Measurements from ENCODE around the gene SLC48A1. TPM values are rescaled to one million over a fixed set of nuclear protein-coding genes. Genes with fewer than 3 reads are reported as not detected.
A peak's percentile ranks its signal among the peaks of the same experiment; 100 is the strongest.

Gene SLC48A1
- polyA plus RNA-seq, 1 of the 3 experiments (the other 2 are of a cell fraction): 7.3 TPM

DNA sequence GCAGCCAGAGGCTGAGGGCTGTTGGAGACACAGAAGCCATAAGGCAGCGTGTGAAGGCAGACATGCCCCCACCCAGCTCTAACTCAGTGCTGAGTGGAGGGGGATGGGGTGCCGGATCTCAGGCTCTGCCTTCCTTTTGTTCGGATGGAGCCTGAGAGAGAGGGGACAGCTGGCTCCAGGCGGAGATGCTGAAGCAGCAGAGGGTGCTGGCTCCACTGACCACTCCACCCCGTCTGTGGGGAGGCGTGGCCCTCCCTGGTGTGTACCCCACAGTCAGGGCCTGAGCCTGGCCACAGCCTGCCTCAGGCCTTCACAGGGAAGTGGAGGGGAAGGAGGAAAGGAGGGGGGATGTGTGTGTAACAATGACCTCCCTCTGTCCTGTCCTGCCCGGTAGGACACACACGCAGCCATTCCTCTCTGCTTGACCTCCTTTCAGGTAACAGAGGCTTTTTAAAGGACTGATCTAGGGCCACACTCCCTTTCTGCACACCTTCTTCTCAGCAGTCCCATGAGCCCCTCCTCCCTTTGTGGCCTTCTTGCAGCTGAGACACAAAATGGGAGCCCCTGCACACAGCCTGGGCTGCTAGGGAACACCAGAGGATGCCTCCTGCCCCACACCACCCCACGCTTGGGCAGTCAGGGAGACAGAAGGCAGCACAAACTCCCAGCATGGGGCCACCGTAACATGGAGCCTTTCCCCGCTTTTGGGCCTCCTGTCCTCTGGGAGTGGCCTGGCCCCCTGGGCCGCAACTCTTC, 38.1 kb upstream of the SLC48A1 start:
- WGBS (ENCODE audit: low lambda C conversion rate): 70% methylated on average over 6 of the region's 12 CpGs
- POLR2A ChIA-PET: no interaction called here

More for the DNA sequence above, 38.1 kb upstream of the SLC48A1 start:
- H3F3A ChIP-seq (replicated peaks; ENCODE audit: insufficient read depth): no peaks in the 10 kb centered on the region
- no peak overlapping the region for H2AFZ ChIP-seq (ENCODE audit: low read depth)
- H3K9ac ChIP-seq: no peak overlapping the region
- CTCF ChIA-PET: interaction anchor here (1.7 to 43.0 kb wide), 8 partner anchors 7 to 104 kb away, joined by 6 to 1294 read pairs (median 72); partner anchors contain the start of genes RAPGEF3, RPAP3 and SLC48A1
- no peaks in the 10 kb centered on the region for H4K20me1 ChIP-seq (ENCODE audit: insufficient read depth)
- no peak overlapping the region for H3K4me3 ChIP-seq (ENCODE audit: low read depth in 2 of 2, low read length in 1 of 2)
- H3K27me3 ChIP-seq (ENCODE audit: insufficient read depth): no peaks in the 10 kb centered on the region
- no peaks in the 10 kb centered on the region for H3K79me2 ChIP-seq (ENCODE audit: insufficient read depth)
- H3K27ac ChIP-seq (ENCODE audit: low read depth in 2 of 2, low read length in 1 of 2): no peak overlapping the region; a peak in 1 of 4 replicates
- TF ChIP-seq CTCF (IDR thresholded peaks at IDR 0.05) (no peak), USF1 (IDR thresholded peaks at IDR 0.05; ENCODE audit: borderline replicate concordance, low read depth) (no peak), RCOR1 (IDR thresholded peaks at IDR 0.05; ENCODE audit: low read length) (no peak), SMC3 (IDR thresholded peaks at IDR 0.05; ENCODE audit: low read depth, low read length) (no peak), EP300 (IDR thresholded peaks at IDR 0.05; ENCODE audit: borderline replicate concordance in 1 of 2, low read depth in 1 of 2, low read length in 1 of 2) (no peak), RXRA (IDR thresholded peaks at IDR 0.05; ENCODE audit: borderline replicate concordance, low read depth) (no peak), NFIC (IDR thresholded peaks at IDR 0.05; ENCODE audit: borderline replicate concordance) (no peak), RFX5 (IDR thresholded peaks at IDR 0.05; ENCODE audit: low read length) (no peak), TAF1 (IDR thresholded peaks at IDR 0.05; ENCODE audit: borderline replicate concordance, low read depth, low read length) (no peak), MAX (IDR thresholded peaks at IDR 0.05; ENCODE audit: low read depth) (no peak), ZBTB33 (IDR thresholded peaks at IDR 0.05; ENCODE audit: borderline replicate concordance, low read depth) (no peak), MXI1 (IDR thresholded peaks at IDR 0.05; ENCODE audit: low read depth, low read length) (no peak), TEAD4 (IDR thresholded peaks at IDR 0.05; ENCODE audit: borderline replicate concordance, insufficient read depth) (no peak), SIN3A (IDR thresholded peaks at IDR 0.05; ENCODE audit: borderline replicate concordance, low read depth, low read length) (no peak), GATA2 (CRISPR knock-in tag; IDR thresholded peaks at IDR 0.05) (no peak)
- TF ChIP-seq, protein P1, sequence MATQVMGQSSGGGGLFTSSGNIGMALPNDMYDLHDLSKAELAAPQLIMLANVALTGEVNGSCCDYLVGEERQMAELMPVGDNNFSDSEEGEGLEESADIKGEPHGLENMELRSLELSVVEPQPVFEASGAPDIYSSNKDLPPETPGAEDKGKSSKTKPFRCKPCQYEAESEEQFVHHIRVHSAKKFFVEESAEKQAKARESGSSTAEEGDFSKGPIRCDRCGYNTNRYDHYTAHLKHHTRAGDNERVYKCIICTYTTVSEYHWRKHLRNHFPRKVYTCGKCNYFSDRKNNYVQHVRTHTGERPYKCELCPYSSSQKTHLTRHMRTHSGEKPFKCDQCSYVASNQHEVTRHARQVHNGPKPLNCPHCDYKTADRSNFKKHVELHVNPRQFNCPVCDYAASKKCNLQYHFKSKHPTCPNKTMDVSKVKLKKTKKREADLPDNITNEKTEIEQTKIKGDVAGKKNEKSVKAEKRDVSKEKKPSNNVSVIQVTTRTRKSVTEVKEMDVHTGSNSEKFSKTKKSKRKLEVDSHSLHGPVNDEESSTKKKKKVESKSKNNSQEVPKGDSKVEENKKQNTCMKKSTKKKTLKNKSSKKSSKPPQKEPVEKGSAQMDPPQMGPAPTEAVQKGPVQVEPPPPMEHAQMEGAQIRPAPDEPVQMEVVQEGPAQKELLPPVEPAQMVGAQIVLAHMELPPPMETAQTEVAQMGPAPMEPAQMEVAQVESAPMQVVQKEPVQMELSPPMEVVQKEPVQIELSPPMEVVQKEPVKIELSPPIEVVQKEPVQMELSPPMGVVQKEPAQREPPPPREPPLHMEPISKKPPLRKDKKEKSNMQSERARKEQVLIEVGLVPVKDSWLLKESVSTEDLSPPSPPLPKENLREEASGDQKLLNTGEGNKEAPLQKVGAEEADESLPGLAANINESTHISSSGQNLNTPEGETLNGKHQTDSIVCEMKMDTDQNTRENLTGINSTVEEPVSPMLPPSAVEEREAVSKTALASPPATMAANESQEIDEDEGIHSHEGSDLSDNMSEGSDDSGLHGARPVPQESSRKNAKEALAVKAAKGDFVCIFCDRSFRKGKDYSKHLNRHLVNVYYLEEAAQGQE (IDR thresholded peaks at IDR 0.05; ENCODE audit: low read depth, low read length): no peak
- TF ChIP-seq, protein P2, sequence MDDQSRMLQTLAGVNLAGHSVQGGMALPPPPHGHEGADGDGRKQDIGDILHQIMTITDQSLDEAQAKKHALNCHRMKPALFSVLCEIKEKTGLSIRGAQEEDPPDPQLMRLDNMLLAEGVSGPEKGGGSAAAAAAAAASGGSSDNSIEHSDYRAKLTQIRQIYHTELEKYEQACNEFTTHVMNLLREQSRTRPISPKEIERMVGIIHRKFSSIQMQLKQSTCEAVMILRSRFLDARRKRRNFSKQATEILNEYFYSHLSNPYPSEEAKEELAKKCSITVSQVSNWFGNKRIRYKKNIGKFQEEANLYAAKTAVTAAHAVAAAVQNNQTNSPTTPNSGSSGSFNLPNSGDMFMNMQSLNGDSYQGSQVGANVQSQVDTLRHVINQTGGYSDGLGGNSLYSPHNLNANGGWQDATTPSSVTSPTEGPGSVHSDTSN (IDR thresholded peaks at IDR 0.05): no peak
- H3K36me3 ChIP-seq (replicated peaks in 1 of 2; ENCODE audit: control insufficient read depth in 1 of 2, insufficient read depth in 2 of 2, low read length in 1 of 2): no peaks in the 10 kb centered on the region
- no peak overlapping the region for H3K4me2 ChIP-seq
- no peaks in the 10 kb centered on the region for H3K9me2 ChIP-seq
- peaks cover 7 to 54% of the 10 kb centered on the region in 2 experiments; a peak in 2 of 4 replicates for H3K4me1 ChIP-seq (ENCODE audit: control insufficient read depth in 1 of 2, insufficient read depth in 2 of 2, low read depth in 1 of 2, low read length in 1 of 2)
- DNase-seq: peak; percentile 27
- H3K9me3 ChIP-seq: no peaks in the 10 kb centered on the region

All from SK-N-SH (cell line).